Stomach smooth muscle (tissue), 2 donors: Measurements from ENCODE around the gene TAL2.

Experiments used
- H3K27ac ChIP-seq: one replicate; pipeline ENCODE4 v1.7.0; 2013; ENCODE audit warnings: mild to moderate bottlenecking, low read length, inconsistent platforms
- H3K27me3 ChIP-seq, 2 donors: one replicate each; pipeline ENCODE4 v1.7.0; 2013; ENCODE audit warnings: low read length in 2 of 2; ENCODE audit not compliant: insufficient read depth in 2 of 2, control insufficient read depth in 1 of 2
- H3K36me3 ChIP-seq, 2 donors: one replicate each; pipeline ENCODE4 v1.7.0; 2013; ENCODE audit warnings: low read length in 2 of 2; ENCODE audit not compliant: control insufficient read depth in 2 of 2, insufficient read depth in 2 of 2
- H3K4me1 ChIP-seq: one replicate; pipeline ENCODE4 v1.7.0; 2013; ENCODE audit warnings: low read length; ENCODE audit not compliant: control insufficient read depth, insufficient read depth
- H3K4me3 ChIP-seq, 2 donors: one replicate each; pipeline ENCODE4 v1.7.0; 2013; ENCODE audit warnings: low read length in 2 of 2
- H3K9ac ChIP-seq, 2 donors: one replicate each; pipeline ENCODE4 v1.7.0; 2013; ENCODE audit warnings: low read length in 2 of 2, mild to moderate bottlenecking in 1 of 2
- H3K9me3 ChIP-seq, 2 donors: one replicate each; pipeline ENCODE4 v1.7.0; 2013; ENCODE audit warnings: low read length in 2 of 2; ENCODE audit not compliant: control insufficient read depth in 2 of 2
- donor health status: healthy.
- donor health status: Pancreatic carcinoma.

TAL2 gene

DNA sequence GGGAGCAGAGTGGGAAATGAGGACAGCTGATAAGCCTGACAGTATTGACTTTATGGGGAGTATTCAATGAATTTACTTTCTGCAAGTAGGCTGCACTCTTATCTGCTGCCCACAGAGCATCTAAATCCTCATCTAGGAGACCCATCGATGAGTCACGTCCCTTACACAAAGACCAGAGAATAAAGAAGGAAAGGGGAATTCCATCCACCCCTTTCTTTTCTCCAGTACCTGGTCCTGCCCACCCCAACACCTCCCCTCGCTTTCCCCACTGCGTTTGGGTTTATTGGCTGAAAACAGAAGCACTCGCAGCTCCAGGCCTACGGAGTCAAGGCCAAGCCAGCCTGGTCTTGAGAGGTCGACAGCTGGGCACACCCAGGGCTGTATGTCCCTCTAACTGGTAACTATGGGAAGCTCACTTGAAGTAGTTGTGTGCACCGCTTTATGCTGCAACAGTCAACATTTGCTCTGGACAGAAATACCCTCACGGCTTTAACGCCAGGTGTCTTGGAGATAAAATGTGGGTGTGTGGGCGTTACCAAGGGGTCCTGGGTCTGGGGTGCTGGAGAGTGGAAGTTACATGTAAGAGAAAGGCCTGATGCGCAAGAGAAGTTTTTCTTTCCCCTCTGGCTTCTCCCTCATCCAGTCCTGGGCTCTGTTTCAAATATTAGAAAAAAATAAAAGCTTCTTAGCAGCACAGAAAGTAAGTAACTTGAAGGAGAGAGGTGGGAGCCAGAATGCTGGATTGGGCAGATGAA, 14.5 kb upstream of the TAL2 start:
- no peak overlapping the region for H3K9ac ChIP-seq
- H3K9me3 ChIP-seq, result peaks cover 0 to under 1% of the 10 kb centered on the region in 2 donors
- no peaks in the 10 kb centered on the region for H3K36me3 ChIP-seq
- no peaks in the 10 kb centered on the region for H3K27me3 ChIP-seq
- no peak overlapping the region for H3K27ac ChIP-seq
- no peaks in the 10 kb centered on the region for H3K4me1 ChIP-seq
- H3K4me3 ChIP-seq, result no peak overlapping the region

DNA sequence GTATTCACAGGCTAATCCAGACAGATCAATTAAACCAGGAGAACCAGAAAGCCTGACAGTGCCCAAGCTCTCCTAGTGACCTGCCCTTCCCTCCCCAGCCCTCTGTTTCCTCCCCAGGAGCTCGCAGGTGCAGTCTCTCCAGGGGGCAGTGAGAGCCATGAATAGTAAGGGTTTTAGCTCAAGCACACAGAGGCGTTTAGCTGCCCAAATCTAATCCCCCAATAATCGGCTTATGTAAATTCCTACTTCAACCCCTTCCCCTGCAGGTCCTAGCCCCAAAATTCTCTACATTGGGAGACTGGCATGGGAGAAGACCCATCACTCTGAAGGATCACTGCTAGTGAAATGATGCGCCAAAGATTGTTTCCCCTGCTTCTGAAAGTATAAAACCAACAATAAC, 10.5 kb upstream of the TAL2 start:
- Histone ChIP-seq H3K36me3 (no peaks in the 10 kb centered on the region), H3K9me3 (no peaks in the 10 kb centered on the region), H3K27ac (no peak overlapping the region), H3K4me1 (peaks cover 5% of the 10 kb centered on the region), H3K9ac (no peak overlapping the region), H3K4me3 (no peak overlapping the region), H3K27me3 (peaks cover 5 to 14% of the 10 kb centered on the region in 2 donors)

DNA sequence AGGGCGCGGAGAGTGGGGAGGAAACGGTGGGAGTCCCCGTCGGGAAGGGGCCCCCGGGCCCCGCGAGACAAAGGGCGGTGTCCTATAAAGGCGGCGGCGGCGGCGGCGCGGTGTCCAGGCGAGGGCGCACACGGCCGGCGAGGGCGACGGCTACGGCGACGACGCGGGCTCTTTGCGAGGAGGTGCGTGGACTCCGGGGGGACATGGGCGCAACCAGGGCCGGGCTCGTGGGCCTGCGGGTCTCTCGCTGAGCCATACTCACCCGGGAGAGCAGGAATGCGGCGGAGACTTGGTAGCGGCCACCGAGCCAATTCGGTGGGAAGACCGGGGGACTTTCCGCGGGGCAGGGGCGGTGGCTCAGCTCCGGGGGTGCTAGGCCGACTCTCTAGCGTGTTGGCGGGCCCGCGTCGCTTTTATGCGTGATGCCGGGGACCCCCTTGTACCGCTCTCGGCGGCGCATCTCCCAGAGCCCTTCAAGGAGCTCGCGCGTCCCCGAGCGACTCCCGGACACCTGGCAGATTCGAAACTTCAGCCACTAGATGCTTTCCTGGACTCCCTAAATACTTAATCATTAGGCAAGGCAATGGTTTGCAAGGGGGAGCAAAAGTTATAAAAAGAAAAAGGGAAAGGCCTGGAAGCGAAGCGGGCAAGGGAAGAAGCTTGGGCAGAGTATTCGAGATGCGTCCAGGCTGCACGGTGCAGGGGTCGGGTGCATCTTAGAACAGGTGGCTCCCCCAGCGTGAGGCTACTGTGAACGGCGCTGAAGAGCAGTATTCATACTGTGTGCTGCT, 5.9 kb upstream of the TAL2 start:
- Histone ChIP-seq H3K27ac (no peak overlapping the region), H3K9ac (peak overlapping the region in 1 of 2 donors; percentile 27), H3K4me3 (peak overlapping the region; percentile 66 to 71), H3K9me3 (no peaks in the 10 kb centered on the region), H3K4me1 (peaks cover 5% of the 10 kb centered on the region), H3K27me3 (peaks cover 16 to 26% of the 10 kb centered on the region in 2 donors), H3K36me3 (no peaks in the 10 kb centered on the region)

DNA sequence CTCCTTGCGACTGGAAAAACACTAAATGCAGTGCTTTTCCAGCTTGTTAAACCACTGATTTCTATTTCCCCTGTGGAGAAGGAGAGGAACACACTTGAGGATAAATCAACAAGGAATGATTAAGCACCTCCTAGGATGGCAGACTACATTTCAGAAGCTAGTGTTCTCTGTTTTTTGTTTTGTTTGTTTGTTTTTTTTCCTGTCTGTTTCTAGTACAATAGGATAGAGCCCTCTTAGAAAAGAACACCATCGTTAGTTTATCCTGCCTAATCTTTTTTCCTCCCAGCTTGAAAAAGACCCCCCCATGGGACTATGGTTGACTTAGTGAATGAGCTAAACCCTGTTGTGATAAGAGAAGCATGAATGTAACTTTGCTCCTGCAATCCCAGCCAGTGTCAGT, 3.9 kb upstream of the TAL2 start:
- Histone ChIP-seq H3K27me3 (peaks cover 16 to 26% of the 10 kb centered on the region in 2 donors), H3K36me3 (no peaks in the 10 kb centered on the region), H3K9ac (no peak overlapping the region), H3K9me3 (no peaks in the 10 kb centered on the region), H3K4me1 (peaks cover 5% of the 10 kb centered on the region), H3K4me3 (no peak overlapping the region), H3K27ac (no peak overlapping the region)

DNA sequence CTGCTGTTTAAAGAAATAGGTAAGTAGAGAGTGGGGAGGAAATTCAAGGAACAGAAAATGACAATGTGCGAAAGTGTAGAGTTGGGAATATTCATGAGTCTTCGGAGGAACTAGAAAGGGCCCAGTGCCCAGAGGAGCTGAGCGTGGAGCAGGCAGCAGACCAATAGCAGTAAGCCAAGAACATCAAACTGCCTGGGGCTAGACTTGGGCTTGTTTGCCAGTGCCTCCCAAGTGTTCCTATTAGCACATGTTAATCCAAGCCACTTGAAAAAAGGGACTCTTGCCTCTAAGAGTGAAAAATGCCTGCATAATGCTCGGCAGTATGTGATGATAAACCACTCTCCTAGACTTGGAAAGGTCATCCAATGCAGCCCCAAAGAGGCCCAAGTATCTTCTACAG, 1.2 kb upstream of the TAL2 start:
- Histone ChIP-seq H3K4me1 (peaks cover 5% of the 10 kb centered on the region), H3K9ac (no peak overlapping the region), H3K4me3 (no peak overlapping the region), H3K36me3 (no peaks in the 10 kb centered on the region), H3K9me3 (no peaks in the 10 kb centered on the region), H3K27ac (no peak overlapping the region), H3K27me3 (peaks cover 14 to 20% of the 10 kb centered on the region in 2 donors)

DNA sequence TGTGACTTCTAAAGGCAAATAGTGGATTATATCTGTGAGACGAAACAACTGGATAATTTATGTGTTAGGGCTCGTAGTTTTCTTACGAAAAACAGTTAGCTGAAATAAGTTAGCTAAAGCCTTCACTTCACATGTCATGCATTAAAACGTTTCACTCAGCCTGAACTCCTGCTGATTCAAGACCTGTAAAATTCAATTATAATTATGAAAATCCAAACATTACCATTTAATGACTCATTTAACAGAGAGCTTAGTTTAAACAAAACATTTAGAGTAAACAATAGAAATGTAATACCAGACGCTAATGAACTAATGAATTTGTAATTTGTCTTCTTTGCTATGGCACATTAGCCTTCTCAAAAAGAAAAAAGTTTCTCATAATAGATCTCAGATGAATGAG, 1.7 kb downstream of the TAL2 start:
- H3K9me3 ChIP-seq, result no peaks in the 10 kb centered on the region
- H3K36me3 ChIP-seq, result no peaks in the 10 kb centered on the region
- no peak overlapping the region for H3K4me3 ChIP-seq
- no peaks in the 10 kb centered on the region for H3K4me1 ChIP-seq
- H3K9ac ChIP-seq, result no peak overlapping the region
- no peak overlapping the region for H3K27ac ChIP-seq
- H3K27me3 ChIP-seq, result peaks cover 0 to 5% of the 10 kb centered on the region in 2 donors

DNA sequence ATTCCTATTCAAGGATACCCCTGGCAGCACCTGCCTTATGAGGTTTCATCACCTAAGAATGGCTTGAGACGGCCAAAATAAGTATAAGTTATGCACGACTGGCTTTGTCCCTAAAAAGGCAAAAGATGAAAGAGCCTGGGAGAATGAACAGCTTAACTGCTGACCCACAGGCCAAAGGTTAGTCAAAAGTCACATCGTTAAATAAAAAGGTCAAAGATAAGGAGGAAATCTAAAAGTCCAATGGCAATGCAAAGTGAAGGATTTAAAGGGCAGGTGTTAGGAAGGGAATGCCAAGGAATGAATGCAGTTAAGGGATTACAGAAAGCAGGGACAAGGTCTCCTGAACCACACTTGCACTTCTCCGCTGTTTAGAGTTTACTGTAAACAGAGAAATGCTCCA, 5.6 kb downstream of the TAL2 start:
- no peak overlapping the region for H3K4me3 ChIP-seq
- H3K9ac ChIP-seq, result no peak overlapping the region
- H3K27me3 ChIP-seq, result no peaks in the 10 kb centered on the region
- no peaks in the 10 kb centered on the region for H3K4me1 ChIP-seq
- H3K36me3 ChIP-seq, result no peaks in the 10 kb centered on the region
- H3K9me3 ChIP-seq, result no peaks in the 10 kb centered on the region
- H3K27ac ChIP-seq, result no peak overlapping the region

DNA sequence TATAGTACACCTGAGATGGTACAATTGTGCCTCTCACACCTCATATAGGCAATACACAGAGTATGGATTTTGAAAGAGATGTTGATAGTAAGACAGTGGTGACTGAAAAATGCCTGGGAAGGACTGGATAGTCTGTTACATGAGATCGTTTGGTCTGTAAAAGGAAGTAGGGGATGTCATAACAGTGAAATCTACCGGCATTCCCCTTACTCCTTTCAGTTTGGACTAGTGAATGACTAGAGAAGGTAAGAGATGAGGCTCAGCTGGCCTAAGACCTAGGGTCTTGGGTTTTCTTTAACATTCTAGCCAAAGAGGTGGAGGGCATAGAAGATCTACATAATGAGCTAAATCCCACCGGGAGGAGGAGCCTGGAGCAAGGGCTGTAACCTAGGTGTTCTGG, 8.1 kb downstream of the TAL2 start:
- H3K4me1 ChIP-seq, result no peaks in the 10 kb centered on the region
- H3K4me3 ChIP-seq, result no peak overlapping the region
- no peak overlapping the region for H3K9ac ChIP-seq
- no peak overlapping the region for H3K27ac ChIP-seq
- H3K27me3 ChIP-seq, result no peaks in the 10 kb centered on the region
- no peaks in the 10 kb centered on the region for H3K9me3 ChIP-seq
- no peaks in the 10 kb centered on the region for H3K36me3 ChIP-seq

DNA sequence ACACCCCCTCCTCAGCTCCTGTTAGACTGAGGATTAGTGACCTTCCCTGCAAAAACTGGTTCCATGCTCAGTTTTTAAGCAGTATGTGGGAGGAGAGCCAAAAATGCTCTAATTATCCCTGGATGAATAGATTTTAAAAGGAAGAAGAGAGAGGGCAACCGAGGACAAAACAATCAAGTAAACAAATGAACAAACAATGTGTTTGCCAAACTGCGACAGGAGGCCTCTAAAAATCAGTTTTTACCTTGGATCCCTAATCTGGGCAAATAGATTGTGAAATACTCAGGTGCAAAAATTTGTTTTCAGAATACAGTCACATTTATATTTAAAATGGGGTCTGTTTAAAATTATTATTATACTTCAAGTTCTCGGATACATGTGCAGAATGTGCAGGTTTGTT, 8.5 kb downstream of the TAL2 start:
- no peak overlapping the region for H3K4me3 ChIP-seq
- H3K27ac ChIP-seq, result no peak overlapping the region
- no peaks in the 10 kb centered on the region for H3K4me1 ChIP-seq
- no peaks in the 10 kb centered on the region for H3K27me3 ChIP-seq
- H3K9ac ChIP-seq, result no peak overlapping the region
- H3K9me3 ChIP-seq, result no peaks in the 10 kb centered on the region
- H3K36me3 ChIP-seq, result no peaks in the 10 kb centered on the region

DNA sequence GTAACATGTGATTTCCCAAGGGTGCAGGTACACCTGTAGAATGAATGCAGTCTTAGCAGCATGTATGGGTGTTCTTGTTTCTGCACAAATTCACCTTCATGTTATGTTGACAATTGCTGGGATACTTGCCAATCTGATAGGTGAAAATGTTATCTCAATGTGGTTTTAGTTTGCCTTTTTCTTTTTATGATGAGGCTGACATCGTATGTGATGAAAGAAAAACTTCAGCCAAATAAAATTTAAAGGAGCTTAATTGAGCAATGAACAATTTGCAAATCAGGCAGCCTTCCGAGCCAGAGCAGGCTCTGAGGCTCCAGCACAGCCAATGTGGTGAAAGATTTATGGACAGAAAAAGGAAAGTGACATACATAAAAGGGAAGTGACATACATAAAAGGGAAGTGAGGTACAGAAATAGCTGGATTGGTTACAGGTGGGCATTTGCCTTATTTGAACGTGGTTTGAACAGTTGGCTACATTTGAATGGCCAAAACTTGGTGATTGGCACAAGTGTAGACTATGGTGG, 10.5 kb downstream of the TAL2 start:
- H3K4me3 ChIP-seq, result no peak overlapping the region
- H3K9ac ChIP-seq, result no peak overlapping the region
- no peaks in the 10 kb centered on the region for H3K27me3 ChIP-seq
- H3K9me3 ChIP-seq, result no peaks in the 10 kb centered on the region
- no peak overlapping the region for H3K27ac ChIP-seq
- no peaks in the 10 kb centered on the region for H3K36me3 ChIP-seq
- no peaks in the 10 kb centered on the region for H3K4me1 ChIP-seq
